Naive B cell (primary cell): ENCODE data around the gene SULF2. TPM values are rescaled to one million over a fixed set of nuclear protein-coding genes. Genes with fewer than 3 reads are reported as not detected.

Experiments used
- ATAC-seq, 2 donors: fragments of 150-1000 bp; cut with Tn5 transposase; 2 replicates each; pipeline ENCODE4 v1.10.0; 2021; ENCODE audit warnings: low read depth in 2 of 2, mild to moderate bottlenecking in 2 of 2, moderate library complexity in 2 of 2
- DNase-seq: peaks from one replicate; pipeline ENCODE4 v3.0.0; 2022
- H3K27ac Mint-ChIP-seq, 6 donors: one replicate each; pipeline ENCODE4 v1.8.0; 2020 to 2022; ENCODE audit warnings: mild to moderate bottlenecking in 6 of 6, mixed read lengths in 6 of 6, moderate library complexity in 5 of 6, inconsistent platforms in 2 of 6
- H3K27me3 Mint-ChIP-seq, 3 donors: one replicate each; pipeline ENCODE4 v1.8.0; 2021 to 2022; ENCODE audit warnings: mixed read lengths in 3 of 3, mild to moderate bottlenecking in 1 of 3
- H3K36me3 Mint-ChIP-seq, 2 donors: one replicate each; pipeline ENCODE4 v1.8.0; 2020 to 2022; ENCODE audit warnings: mixed read lengths in 2 of 2, inconsistent platforms in 1 of 2, mild to moderate bottlenecking in 1 of 2
- H3K4me1 Mint-ChIP-seq, 3 donors: one replicate each; pipeline ENCODE4 v1.8.0; 2020 to 2022; ENCODE audit warnings: mixed read lengths in 3 of 3, inconsistent platforms in 1 of 3, mild to moderate bottlenecking in 1 of 3, moderate library complexity in 1 of 3
- H3K4me3 Mint-ChIP-seq, 8 donors: one replicate each; pipeline ENCODE4 v1.8.0; 2020 to 2022; ENCODE audit warnings: mild to moderate bottlenecking in 8 of 8, mixed read lengths in 8 of 8, moderate library complexity in 8 of 8, inconsistent platforms in 2 of 8
- H3K9me3 Mint-ChIP-seq, 7 donors: one replicate each; pipeline ENCODE4 v1.8.0; 2020 to 2022; ENCODE audit warnings: mixed read lengths in 7 of 7, mild to moderate bottlenecking in 5 of 7, inconsistent platforms in 2 of 7, moderate library complexity in 1 of 7
- polyA plus RNA-seq, 6 donors: library from polyadenylated mRNA; unstranded; fragments of 300-500 nt; fragmentation: Illumina TruSeq; gene quantifications; one replicate each; pipeline ENCODE4 v1.2.3, GENCODE V29; 2021; ENCODE audit warnings: low read depth in 6 of 6

Gene SULF2
- polyA plus RNA-seq, 6 donors from 2014 or later = 1.2 to 3.2 (median 2.6) TPM; not detected in 1

GRCh38 chr20:47775841-47776240 lies 9.4 kb downstream of the SULF2 start:
- Mint-ChIP-seq H3K4me1 (no peaks in the 10 kb centered on the region), H3K27me3 (peaks cover 20 to 52% (median 21%) of the 10 kb centered on the region in 3 donors), H3K4me3 (no peak overlapping the region), H3K9me3 (peaks cover 3 to 21% (median 9%) of the 10 kb centered on the region in 7 donors), H3K36me3 (peaks cover 10 to 13% of the 10 kb centered on the region in 2 donors), H3K27ac (no peak overlapping the region)
- DNase-seq (no peak), ATAC-seq (no peak)

DNA sequence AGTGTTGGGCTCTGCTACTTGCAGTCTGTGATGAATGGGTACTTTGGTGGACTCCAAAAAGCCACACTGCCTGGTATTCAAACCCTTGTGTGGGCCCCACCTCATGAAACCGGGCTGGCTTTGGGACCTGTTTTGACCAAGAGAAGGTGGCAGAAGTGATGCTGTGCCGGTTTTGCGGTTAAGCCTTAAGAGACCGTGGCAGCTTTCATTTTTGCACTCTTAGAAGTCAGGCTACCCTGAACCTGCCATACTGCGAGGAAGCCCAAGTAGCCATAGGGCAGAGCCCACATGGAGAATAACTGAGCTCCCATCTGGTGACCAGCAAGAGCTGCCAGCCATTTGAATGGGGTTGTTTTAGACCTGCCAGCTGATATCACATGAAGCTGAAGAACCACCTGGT lies 10.2 kb downstream of the SULF2 start:
- H3K36me3 Mint-ChIP-seq = peaks cover 13 to 14% of the 10 kb centered on the region in 2 donors

GRCh38 chr20:47774131-47774777 lies 11.0 kb downstream of the SULF2 start:
- no peak for DNase-seq
- H3K27me3 Mint-ChIP-seq = peaks cover 23 to 39% (median 25%) of the 10 kb centered on the region in 3 donors
- H3K4me3 Mint-ChIP-seq = no peak overlapping the region
- peaks cover 3 to 21% (median 11%) of the 10 kb centered on the region in 7 donors for H3K9me3 Mint-ChIP-seq
- no peaks in the 10 kb centered on the region for H3K4me1 Mint-ChIP-seq
- ATAC-seq = no peak
- no peak overlapping the region for H3K27ac Mint-ChIP-seq
- H3K36me3 Mint-ChIP-seq = peaks cover 13 to 22% of the 10 kb centered on the region in 2 donors

More for the DNA sequence above, 10.2 kb downstream of the SULF2 start:
- H3K4me1 Mint-ChIP-seq = no peaks in the 10 kb centered on the region
- H3K4me3 Mint-ChIP-seq = no peak overlapping the region
- ATAC-seq (no peak), DNase-seq (no peak)
- H3K9me3 Mint-ChIP-seq = peaks cover 3 to 21% (median 11%) of the 10 kb centered on the region in 7 donors
- peak overlapping the region in 1 of 6 donors; percentile 11 for H3K27ac Mint-ChIP-seq
- peaks cover 22 to 44% (median 25%) of the 10 kb centered on the region in 3 donors for H3K27me3 Mint-ChIP-seq

GRCh38 chr20:47773371-47773786 lies 11.9 kb downstream of the SULF2 start:
- Mint-ChIP-seq H3K27me3 (peaks cover 19 to 34% (median 20%) of the 10 kb centered on the region in 3 donors), H3K27ac (no peak overlapping the region), H3K36me3 (peaks cover 13 to 22% of the 10 kb centered on the region in 2 donors), H3K4me1 (peaks cover 0 to 4% (median 0%) of the 10 kb centered on the region in 3 donors), H3K9me3 (peaks cover 3 to 21% (median 11%) of the 10 kb centered on the region in 7 donors), H3K4me3 (no peak overlapping the region)
- ATAC-seq (no peak), DNase-seq (no peak)

DNA sequence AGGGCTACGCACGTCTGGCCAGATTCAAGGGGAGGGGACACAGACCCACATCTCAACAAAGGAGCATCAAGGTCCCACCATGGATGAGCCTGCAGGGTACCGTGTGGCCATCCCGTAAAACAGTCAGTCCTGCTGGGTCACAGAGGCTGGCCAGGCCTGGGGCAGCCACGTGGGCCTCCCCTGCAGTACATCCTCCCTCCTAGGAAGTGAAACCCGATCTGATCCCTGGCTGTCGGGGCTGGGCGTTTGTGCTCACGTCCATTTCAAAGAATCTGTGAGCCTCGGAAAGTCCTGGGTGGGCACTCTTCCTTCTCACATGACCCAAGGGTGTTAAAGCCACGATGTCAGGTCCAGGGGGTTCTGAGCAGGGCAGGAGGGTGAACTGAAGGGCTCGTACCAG lies 14.3 kb downstream of the SULF2 start:
- H3K9me3 Mint-ChIP-seq = peaks cover 0 to 16% (median 4%) of the 10 kb centered on the region in 7 donors
- peak overlapping the region in 1 of 6 donors; percentile 81 for H3K27ac Mint-ChIP-seq
- H3K27me3 Mint-ChIP-seq = peaks cover 15 to 24% (median 23%) of the 10 kb centered on the region in 3 donors
- H3K4me3 Mint-ChIP-seq = no peak overlapping the region
- ATAC-seq (no peak), DNase-seq (no peak)
- H3K36me3 Mint-ChIP-seq = peaks cover 7 to 12% of the 10 kb centered on the region in 2 donors
- peaks cover 0 to 7% (median 0%) of the 10 kb centered on the region in 3 donors for H3K4me1 Mint-ChIP-seq

DNA sequence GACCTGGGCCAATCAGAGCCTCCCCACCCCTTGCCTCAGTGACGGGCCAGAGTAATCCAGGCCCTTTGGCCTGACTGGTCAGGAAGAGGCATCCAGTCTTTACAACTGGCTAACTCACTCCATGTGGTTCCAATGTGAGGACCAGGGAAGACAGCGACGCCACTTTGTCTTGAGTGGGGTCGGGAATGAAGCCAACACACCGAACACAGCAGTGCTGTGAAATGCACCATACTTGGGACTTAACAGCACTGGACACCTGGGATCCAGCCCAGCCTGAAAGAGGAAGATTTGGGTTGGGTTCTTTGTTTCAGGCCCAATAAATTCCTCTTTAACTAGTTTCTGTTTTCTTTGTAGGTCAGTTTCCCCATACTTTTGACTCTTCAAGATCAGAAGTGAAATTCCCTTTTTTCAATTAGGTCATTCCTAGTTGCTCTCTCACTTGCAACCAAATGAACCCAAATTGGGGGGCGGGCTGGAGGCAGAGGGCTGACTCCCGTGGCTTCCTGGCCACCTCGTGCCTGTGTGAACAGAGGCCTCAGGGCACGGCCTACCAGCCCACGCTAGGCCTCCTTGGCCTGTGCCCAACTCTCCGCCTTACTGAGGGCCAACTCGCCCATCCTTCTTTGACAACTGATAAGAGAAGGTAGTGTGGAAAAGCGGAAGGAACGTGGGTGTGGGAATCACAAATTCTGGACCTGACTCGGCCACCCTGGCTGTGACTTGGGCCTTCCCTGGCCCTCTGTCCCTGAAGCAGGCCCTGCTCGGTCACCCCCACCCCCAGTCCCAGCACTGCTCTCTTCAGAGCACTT lies 17.1 kb downstream of the SULF2 start:
- peaks cover 0 to 22% of the 10 kb centered on the region in 2 donors for H3K36me3 Mint-ChIP-seq
- DNase-seq (no peak), ATAC-seq (no peak)
- H3K4me3 Mint-ChIP-seq = no peak overlapping the region
- H3K9me3 Mint-ChIP-seq = peaks cover 0 to 7% (median 1%) of the 10 kb centered on the region in 7 donors
- no peak overlapping the region for H3K27ac Mint-ChIP-seq
- peaks cover 0 to 7% (median 0%) of the 10 kb centered on the region in 3 donors for H3K4me1 Mint-ChIP-seq
- H3K27me3 Mint-ChIP-seq = peaks cover 22 to 42% (median 33%) of the 10 kb centered on the region in 3 donors

DNA sequence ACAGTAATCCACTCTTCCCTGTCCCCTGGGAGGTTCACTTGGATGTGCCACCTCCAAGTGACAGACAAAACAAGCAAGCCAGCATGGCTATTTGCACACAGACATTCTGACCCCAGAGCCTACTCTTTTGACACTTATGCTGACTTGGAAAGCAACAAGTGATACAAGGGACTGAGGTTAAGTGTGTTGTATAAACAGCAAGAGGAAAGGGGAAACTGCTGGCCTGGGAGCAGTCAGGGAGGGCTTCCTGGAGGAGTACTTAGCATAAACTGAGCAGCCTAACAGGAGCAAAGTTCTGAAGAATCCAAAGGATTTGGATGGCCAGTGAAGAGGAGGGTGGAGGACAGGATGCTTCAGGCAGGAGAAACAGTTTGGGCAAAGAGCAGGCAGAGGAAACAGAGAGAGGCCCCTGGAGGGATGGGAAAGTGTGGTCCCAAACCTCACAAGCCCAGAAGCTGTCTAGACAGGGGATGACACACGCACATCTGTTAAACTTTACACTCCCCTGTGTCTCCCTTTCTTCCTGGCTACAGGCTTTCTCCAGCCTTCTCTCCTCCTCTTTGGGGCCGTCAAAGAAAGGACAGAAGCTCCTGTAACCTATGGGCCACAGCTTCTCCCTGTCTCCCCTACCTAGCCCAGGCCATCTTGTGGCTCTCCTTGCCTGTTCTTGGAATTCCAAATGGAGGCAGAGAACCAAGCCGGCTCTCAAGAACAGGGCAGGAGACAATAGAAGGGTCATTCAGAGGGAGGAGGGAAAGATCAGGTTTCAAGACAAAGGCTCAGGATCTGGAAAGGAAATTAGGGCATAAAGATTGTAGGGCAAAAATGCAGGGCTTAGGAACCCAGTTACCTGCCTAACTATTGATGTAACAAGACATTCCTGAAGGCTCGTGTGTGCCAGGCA lies 19.3 kb downstream of the SULF2 start:
- peaks cover 0 to 22% of the 10 kb centered on the region in 2 donors for H3K36me3 Mint-ChIP-seq
- H3K9me3 Mint-ChIP-seq = peaks cover 0 to 7% (median 0%) of the 10 kb centered on the region in 7 donors
- H3K27me3 Mint-ChIP-seq = peaks cover 24 to 52% (median 45%) of the 10 kb centered on the region in 3 donors
- no peak for DNase-seq
- ATAC-seq = no peak
- H3K4me1 Mint-ChIP-seq = peaks cover 0 to 7% (median 0%) of the 10 kb centered on the region in 3 donors
- no peak overlapping the region for H3K4me3 Mint-ChIP-seq
- peak overlapping the region in 3 of 6 donors; percentile 49 to 91 (median 78) for H3K27ac Mint-ChIP-seq

GRCh38 chr20:47765271-47765670 lies 20.0 kb downstream of the SULF2 start:
- Mint-ChIP-seq H3K27ac (peak overlapping the region in 2 of 6 donors; percentile 49 to 77), H3K36me3 (peaks cover 0 to 20% of the 10 kb centered on the region in 2 donors), H3K4me3 (no peak overlapping the region), H3K9me3 (peaks cover 0 to 7% (median 0%) of the 10 kb centered on the region in 7 donors), H3K4me1 (peaks cover 0 to 7% (median 0%) of the 10 kb centered on the region in 3 donors), H3K27me3 (peaks cover 24 to 58% (median 51%) of the 10 kb centered on the region in 3 donors)
- ATAC-seq (no peak), DNase-seq (no peak)

DNA sequence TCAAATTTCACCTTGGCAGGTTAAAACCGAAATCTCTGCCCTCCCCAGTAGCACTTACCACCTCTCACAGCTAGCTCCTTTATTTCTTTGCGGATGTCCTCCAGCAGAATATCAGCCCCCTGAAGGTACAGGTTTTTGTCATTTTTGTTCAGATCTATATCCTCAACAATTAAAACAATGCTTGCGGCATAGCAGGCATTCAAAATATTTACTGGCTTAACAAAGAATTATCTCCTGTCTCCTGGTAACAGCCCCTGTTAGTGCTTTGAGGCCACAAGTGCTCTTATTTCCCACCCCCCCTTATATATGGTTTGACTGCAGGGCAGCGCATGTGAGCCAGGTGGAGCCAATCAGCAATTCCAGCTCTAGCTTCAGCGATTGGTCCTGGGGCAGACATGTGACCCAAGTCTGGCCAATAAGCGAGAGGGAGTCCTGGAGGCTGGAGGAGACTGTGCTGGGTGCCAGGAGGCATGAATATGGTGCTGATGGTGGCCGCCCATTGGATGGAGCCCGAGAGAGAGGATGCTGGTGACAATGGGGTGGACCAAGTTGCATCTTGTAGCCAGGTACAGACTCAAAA lies 21.0 kb downstream of the SULF2 start:
- H3K36me3 Mint-ChIP-seq = peaks cover 0 to 10% of the 10 kb centered on the region in 2 donors

GRCh38 chr20:47762699-47763268 lies 22.5 kb downstream of the SULF2 start:
- no peak for ATAC-seq
- H3K4me1 Mint-ChIP-seq = no peaks in the 10 kb centered on the region
- peaks cover 0 to 10% of the 10 kb centered on the region in 2 donors for H3K36me3 Mint-ChIP-seq
- no peak overlapping the region for H3K4me3 Mint-ChIP-seq
- H3K27ac Mint-ChIP-seq = peak overlapping the region in 1 of 6 donors; percentile 52
- DNase-seq = no peak
- H3K9me3 Mint-ChIP-seq = peaks cover 0 to 7% (median 0%) of the 10 kb centered on the region in 7 donors
- H3K27me3 Mint-ChIP-seq = peaks cover 26 to 67% (median 65%) of the 10 kb centered on the region in 3 donors

More for the DNA sequence above, 21.0 kb downstream of the SULF2 start:
- Mint-ChIP-seq H3K27ac (peak overlapping the region in 3 of 6 donors; percentile 16 to 73 (median 61)), H3K27me3 (peaks cover 23 to 61% (median 59%) of the 10 kb centered on the region in 3 donors), H3K9me3 (peaks cover 0 to 7% (median 0%) of the 10 kb centered on the region in 7 donors), H3K4me1 (peaks cover 0 to 7% (median 0%) of the 10 kb centered on the region in 3 donors), H3K4me3 (no peak overlapping the region)
- no peak for DNase-seq
- ATAC-seq = no peak

- Mint-ChIP-seq H3K27ac (no peak overlapping the region), H3K27me3 (peaks cover 26 to 76% (median 65%) of the 10 kb centered on the region in 3 donors), H3K9me3 (peaks cover 0 to 7% (median 0%) of the 10 kb centered on the region in 7 donors), H3K4me1 (no peaks in the 10 kb centered on the region), H3K36me3 (peaks cover 0 to 10% of the 10 kb centered on the region in 2 donors), H3K4me3 (no peak overlapping the region)
- DNase-seq = no peak
- ATAC-seq = no peak
Observed at GRCh38 chr20:47761482-47762047, 23.7 kb downstream of the SULF2 start.
